Esophagus (tissue), 2 donors: ENCODE measurements around the gene GCK. TPM values are rescaled to one million over a fixed set of nuclear protein-coding genes. Genes with fewer than 3 reads are reported as not detected.
"Not testable (repeated sequence)": the region's sequence is repeated elsewhere in the genome, so short reads cannot be mapped to it uniquely, and the experiment has no call there.

Experiments used
- H3K27ac ChIP-seq, 2 donors: one replicate each; pipeline ENCODE4 v1.5.1; 2013; ENCODE audit warnings: low read depth in 2 of 2, mild to moderate bottlenecking in 2 of 2, inconsistent platforms in 1 of 2, low read length in 1 of 2, moderate library complexity in 1 of 2
- H3K27me3 ChIP-seq, 2 donors: one replicate each; pipeline ENCODE4 v1.6.1; 2013; ENCODE audit warnings: low read length in 2 of 2, control low read depth in 1 of 2, mild to moderate bottlenecking in 1 of 2; ENCODE audit not compliant: insufficient read depth in 2 of 2, control insufficient read depth in 1 of 2
- H3K36me3 ChIP-seq, 2 donors: one replicate each; pipeline ENCODE4 v1.6.1; 2013; ENCODE audit warnings: low read length in 1 of 2; ENCODE audit not compliant: control insufficient read depth in 2 of 2, insufficient read depth in 2 of 2
- H3K4me1 ChIP-seq, 2 donors: one replicate each; pipeline ENCODE4 v1.6.1; 2013; ENCODE audit warnings: low read length in 1 of 2; ENCODE audit not compliant: control insufficient read depth in 2 of 2, insufficient read depth in 2 of 2
- H3K4me3 ChIP-seq, 2 donors: one replicate each; pipeline ENCODE4 v1.5.1; 2013; ENCODE audit warnings: low read length in 2 of 2, mild to moderate bottlenecking in 2 of 2, low read depth in 1 of 2, moderate library complexity in 1 of 2
- H3K9me3 ChIP-seq, 2 donors: one replicate each; pipeline ENCODE4 v1.6.1; 2013; ENCODE audit warnings: mild to moderate bottlenecking in 2 of 2, low read depth in 1 of 2, low read length in 1 of 2, moderate library complexity in 1 of 2; ENCODE audit not compliant: control insufficient read depth in 2 of 2, insufficient read depth in 1 of 2
- WGBS, 2 donors: extraction: QIAGEN DNeasy Blood & Tissue Kit; methylation state at CpG; one replicate each; pipeline ENCODE4 v1.1.7; 2013; 5-methylcytosine and 5-hydroxymethylcytosine counted together
- polyA plus RNA-seq, 2 donors: library from polyadenylated mRNA; stranded (reverse); fragments of 200-250 nt; gene quantifications; one replicate each; pipeline ENCODE4 v1.2.3, GENCODE V29; 2013
- donor health status: healthy with polysubstance abuse.
- donor health status: Bipolar disorder and iron deficiency.

The GCK gene
- polyA plus RNA-seq, 2 donors: 0.18 to 0.27 TPM

DNA sequence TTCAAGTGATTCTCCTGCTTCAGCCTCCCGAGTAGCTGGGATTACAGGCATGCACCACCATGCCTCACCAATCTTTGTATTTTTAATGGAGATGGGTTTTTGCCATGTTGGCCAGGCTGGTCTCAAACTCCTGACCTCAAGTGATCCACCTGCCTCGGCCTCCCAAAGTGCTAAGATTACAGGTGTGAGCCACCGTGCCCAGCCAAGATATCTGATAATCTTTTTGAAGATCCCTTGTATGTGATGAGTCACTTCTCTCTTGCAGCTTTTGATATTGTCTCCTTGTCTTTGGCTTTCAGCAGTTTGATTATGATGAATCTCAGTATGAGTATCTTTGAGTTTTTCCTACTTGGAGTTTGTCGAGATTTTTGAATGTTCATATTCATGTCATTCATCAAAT, 62.7 kb downstream of the GCK start:
- not testable (repeated sequence) for H3K9me3 ChIP-seq, H3K4me1 ChIP-seq, H3K36me3 ChIP-seq, H3K27ac ChIP-seq, H3K27me3 ChIP-seq, H3K4me3 ChIP-seq
- 88 to 89% methylated on average over 4 of the region's 4 CpGs for WGBS, 2 donors

GRCh38 chr7:44124822-44125202, 64.4 kb downstream of the GCK start:
- no peaks in the 10 kb centered on the region for H3K9me3 ChIP-seq
- no peak overlapping the region for H3K27ac ChIP-seq
- H3K4me3 ChIP-seq: no peak overlapping the region
- H3K36me3 ChIP-seq: peaks cover 0 to 8% of the 10 kb centered on the region in 2 donors
- H3K4me1 ChIP-seq: peaks cover 3 to 4% of the 10 kb centered on the region in 2 donors
- WGBS, 2 donors: 95% methylated on average over 6 of the region's 6 CpGs
- no peaks in the 10 kb centered on the region for H3K27me3 ChIP-seq

- Histone ChIP-seq H3K4me3 (peak within 1 kb of the TSS; percentile 62 to 83), H3K27ac (peak within 1 kb of the TSS; percentile 79 to 93), H3K4me1 (peaks cover 3 to 4% of the 10 kb centered on the region in 2 donors), H3K27me3 (no peaks in the 10 kb centered on the region), H3K36me3 (peaks cover 3 to 15% of the 10 kb centered on the region in 2 donors), H3K9me3 (no peaks in the 10 kb centered on the region)
- 0 to 1% methylated on average over 85 to 86 of the region's 86 CpGs for WGBS, 2 donors
Measured at GRCh38 chr7:44123190-44124003, 65.8 kb downstream of the GCK start, which contains the start of gene POLD2. TSS of gene POLD2 (minus strand) at chr7:44123548. CDS start at chr7:44122053, 1,495 bp downstream.

GRCh38 chr7:44122529-44122928, 66.7 kb downstream of the GCK start:
- 42 to 46% methylated on average over 1 of the region's 1 CpG for WGBS, 2 donors
- Histone ChIP-seq H3K4me3 (peak overlapping the region; percentile 62 to 83), H3K9me3 (no peaks in the 10 kb centered on the region), H3K27me3 (no peaks in the 10 kb centered on the region), H3K4me1 (peaks cover 3 to 4% of the 10 kb centered on the region in 2 donors), H3K36me3 (peaks cover 6 to 22% of the 10 kb centered on the region in 2 donors), H3K27ac (peak overlapping the region; percentile 14 to 41)

GRCh38 chr7:44121761-44122420, 67.3 kb downstream of the GCK start:
- WGBS, 2 donors: 84 to 91% methylated on average over 12 of the region's 12 CpGs
- Histone ChIP-seq H3K36me3 (peaks cover 7 to 27% of the 10 kb centered on the region in 2 donors), H3K27ac (no peak overlapping the region)

GRCh38 chr7:44120395-44120794, 68.8 kb downstream of the GCK start:
- peaks cover 3 to 9% of the 10 kb centered on the region in 2 donors for H3K4me1 ChIP-seq
- no peak overlapping the region for H3K27ac ChIP-seq
- no peak overlapping the region for H3K4me3 ChIP-seq
- H3K27me3 ChIP-seq: no peaks in the 10 kb centered on the region
- peaks cover 13 to 42% of the 10 kb centered on the region in 2 donors for H3K36me3 ChIP-seq
- no peaks in the 10 kb centered on the region for H3K9me3 ChIP-seq
- 80 to 90% methylated on average over 6 of the region's 6 CpGs for WGBS, 2 donors

More at GRCh38 chr7:44121761-44122420, 67.3 kb downstream of the GCK start:
- peaks cover 3 to 7% of the 10 kb centered on the region in 2 donors for H3K4me1 ChIP-seq
- no peaks in the 10 kb centered on the region for H3K9me3 ChIP-seq
- H3K4me3 ChIP-seq: peak overlapping the region in 1 of 2 donors; percentile 62
- no peaks in the 10 kb centered on the region for H3K27me3 ChIP-seq

GRCh38 chr7:44119829-44120380, 69.3 kb downstream of the GCK start:
- Histone ChIP-seq H3K36me3 (peaks cover 16 to 45% of the 10 kb centered on the region in 2 donors), H3K4me1 (peaks cover 3 to 9% of the 10 kb centered on the region in 2 donors)
- WGBS, 2 donors: 79 to 90% methylated on average over 8 of the region's 8 CpGs

DNA sequence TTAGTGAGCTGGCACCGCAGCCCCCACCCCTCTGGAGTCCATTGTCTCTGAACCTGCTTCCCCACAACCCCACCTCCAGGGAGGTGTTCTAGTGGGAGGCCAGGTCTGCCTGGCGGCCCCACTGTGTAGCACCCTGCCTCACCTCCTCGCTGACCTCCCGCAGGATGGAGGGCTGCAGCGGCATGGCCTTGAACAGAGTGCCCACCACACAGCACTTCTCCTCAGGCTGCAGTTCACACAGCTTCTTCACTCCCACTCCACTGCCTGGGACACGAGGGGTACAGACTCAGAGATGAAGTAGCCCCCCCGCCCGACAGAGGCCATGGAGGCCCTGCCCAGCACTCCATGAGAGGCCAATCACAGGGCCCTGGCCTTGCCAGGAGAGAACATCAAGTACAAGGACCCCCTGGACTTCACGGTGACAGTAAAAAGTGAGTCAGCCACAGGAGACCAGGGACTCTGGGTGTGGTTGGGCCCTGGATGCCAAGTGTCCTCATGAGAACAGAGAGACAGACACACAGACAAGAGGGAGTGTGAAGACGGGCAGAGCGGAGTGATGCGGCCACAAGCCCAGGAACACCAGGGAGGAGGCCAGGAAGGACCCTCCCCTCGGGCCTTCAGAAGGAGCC, 71.3 kb downstream of the GCK start:
- Histone ChIP-seq H3K27me3 (no peaks in the 10 kb centered on the region), H3K36me3 (peaks cover 21 to 56% of the 10 kb centered on the region in 2 donors), H3K4me1 (peaks cover 9 to 11% of the 10 kb centered on the region in 2 donors), H3K9me3 (no peaks in the 10 kb centered on the region), H3K4me3 (no peak overlapping the region), H3K27ac (no peak overlapping the region)
- 90 to 93% methylated on average over 13 of the region's 13 CpGs for WGBS, 2 donors

More at GRCh38 chr7:44119829-44120380, 69.3 kb downstream of the GCK start:
- Histone ChIP-seq H3K27me3 (no peaks in the 10 kb centered on the region), H3K9me3 (no peaks in the 10 kb centered on the region), H3K27ac (no peak overlapping the region), H3K4me3 (no peak overlapping the region)
